ENCODE data around the gene MIF4GD.
A peak's percentile ranks its signal among the peaks of the same experiment; 100 is the strongest.
"Not testable (repeated sequence)": the region's sequence is repeated elsewhere in the genome, so short reads cannot be mapped to it uniquely, and the experiment has no call there.

The MIF4GD gene

GRCh38 chr17:75257228-75257627, 13.8 kb downstream of the MIF4GD start:
- not testable (repeated sequence) for DNase-seq

DNA sequence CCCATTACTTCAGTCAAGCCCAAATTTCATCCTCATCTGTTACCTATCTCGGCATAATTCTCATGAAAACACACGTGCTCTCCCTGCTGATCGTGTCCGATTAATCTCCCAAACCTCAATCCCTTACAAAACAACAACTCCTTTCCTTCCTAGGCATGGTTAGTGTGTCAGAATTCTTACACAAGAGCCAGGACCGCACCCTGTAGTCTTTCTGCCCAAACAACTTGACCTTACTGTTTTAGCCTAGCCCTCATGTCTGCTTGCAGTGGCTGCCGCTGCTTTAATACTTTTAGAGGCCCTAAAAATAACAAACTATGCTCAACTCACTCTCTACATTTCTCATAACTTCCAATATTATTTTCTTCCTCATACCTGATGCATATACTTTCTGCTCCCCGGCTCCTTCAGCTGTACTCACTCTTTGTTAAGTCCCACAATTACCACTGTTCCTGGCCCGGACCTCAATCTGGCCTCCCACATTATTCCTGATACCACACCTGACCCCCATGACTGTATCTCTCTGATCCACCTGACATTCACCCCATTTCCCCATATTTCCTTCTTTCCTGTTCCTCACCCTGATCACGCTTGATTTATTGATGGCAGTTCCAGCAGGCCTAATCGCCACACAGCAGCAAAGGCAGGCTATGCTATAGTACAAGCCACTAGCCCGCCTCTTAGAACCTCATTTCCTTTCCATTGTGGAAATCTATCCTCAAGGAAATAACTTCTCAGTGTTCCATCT, 14.9 kb downstream of the MIF4GD start:
- not testable (repeated sequence) for DNase-seq

DNA sequence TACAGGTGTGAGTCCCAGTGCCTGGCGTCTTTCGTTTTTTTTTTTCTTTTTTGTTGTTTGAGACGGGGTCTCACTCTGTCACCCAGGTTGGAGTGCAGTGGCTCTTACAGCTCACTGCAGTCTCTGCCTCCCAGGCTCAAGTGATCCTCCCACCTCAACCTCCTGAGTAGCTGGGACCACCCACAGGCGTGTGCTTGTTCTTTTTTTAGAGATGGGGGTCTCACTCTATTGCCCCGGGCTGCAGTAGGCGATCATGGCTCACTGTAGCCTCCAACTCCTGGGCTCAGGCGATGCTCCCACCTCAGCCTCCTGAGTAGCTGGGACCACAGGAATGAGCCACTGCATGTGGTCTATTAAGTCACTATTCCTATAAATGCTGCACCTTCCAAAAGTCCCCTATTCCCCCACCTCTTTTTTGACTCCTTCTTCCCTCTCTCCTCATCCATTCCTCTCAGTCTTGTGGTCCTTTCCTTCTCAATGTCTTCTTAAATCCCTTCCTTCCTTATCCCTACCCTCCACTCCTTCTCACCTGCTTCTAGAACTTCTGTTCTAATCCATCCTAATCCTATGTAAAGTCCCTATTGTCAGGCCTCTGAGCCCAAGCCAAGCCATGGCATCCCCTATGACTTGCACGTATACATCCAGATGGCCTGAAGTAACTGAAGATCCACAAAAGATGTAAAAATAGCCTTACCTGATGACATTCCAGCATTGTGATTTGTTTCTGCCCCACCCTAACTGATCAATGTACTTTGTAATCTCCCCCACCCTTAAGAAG, 18.8 kb downstream of the MIF4GD start:
- no peak for DNase-seq

DNA sequence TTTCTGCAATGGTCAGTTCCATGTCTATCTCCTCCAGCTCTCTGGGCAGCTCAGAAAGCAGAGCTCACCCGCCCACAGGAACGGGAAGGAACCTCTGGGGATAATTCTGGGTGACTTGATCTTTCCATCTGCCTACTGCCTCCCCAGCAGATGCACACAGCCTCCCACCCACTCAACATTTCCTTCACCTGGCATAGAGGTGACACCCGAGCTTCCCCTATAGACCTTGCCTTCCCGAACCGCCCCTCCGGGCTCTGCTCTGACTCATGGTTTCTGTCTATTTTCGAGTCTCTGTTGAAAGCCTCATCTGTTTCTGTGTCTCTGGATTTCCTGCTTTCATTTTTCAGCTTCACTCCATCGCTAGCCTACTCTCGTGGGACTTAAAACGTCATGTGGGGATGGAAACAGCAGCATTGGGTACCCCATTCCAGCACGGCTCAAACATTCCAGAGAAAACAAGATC, 21.0 kb downstream of the MIF4GD start:
- peak; percentile 85 for DNase-seq

- DNase-seq: no peak
Measured at GRCh38 chr17:75249564-75249963, 21.5 kb downstream of the MIF4GD start.

- DNase-seq: no peak
Measured at GRCh38 chr17:75246404-75246803, 24.6 kb downstream of the MIF4GD start.

DNA sequence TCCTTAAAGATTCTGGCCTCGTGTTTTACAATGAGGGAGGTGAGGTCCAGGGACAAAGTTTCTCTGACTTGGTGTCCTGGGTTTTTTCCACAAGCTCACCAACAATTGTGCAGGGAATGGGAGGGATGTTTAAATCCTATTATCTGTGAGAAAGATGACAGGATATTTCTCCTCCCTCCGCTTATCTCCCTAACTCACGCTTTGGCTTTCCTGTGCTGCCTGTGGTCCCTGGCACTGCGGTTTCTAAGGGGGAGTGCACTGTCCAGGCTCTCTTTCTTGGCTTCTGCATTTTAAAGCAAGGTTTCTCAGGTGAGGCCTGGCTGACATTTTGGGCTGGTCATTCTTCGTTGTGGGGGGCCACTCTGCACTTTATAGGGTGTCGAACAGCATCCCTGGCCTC, 26.0 kb downstream of the MIF4GD start:
- DNase-seq: no peak

DNA sequence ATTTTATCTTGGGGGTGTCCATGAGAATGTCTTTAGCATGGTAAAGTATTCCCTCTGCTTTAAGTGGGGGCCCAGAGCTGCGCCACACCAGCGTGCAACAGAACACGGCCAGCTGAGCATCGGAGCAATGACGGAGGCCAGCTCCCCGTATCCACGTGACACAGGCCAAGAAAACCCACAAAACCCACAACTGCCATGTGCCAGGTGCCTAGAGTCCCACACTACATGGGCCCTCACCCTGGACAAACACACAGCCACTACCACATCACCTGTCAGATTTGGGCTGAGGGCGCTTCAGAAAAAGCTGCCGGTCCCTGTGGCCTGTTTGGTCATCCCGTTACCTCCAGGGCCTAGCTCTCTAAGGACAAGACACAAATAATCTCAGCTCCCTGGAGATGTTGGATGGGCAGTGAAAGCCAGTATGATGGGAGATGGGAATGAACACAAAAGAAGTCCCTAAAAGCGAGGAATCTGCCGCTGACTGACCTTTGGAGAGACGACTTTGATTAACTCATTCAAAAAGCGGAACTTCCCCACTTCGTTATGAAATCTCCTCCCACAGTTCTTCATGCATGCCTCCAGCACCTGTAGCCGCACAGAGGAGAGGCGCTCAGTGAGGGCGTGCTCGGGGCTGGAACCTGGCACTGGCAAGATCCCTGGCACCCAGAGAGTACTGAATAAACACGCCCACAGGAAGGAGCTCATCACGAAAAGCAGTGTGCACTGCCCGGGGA, 26.7 kb downstream of the MIF4GD start:
- no peak for DNase-seq

DNA sequence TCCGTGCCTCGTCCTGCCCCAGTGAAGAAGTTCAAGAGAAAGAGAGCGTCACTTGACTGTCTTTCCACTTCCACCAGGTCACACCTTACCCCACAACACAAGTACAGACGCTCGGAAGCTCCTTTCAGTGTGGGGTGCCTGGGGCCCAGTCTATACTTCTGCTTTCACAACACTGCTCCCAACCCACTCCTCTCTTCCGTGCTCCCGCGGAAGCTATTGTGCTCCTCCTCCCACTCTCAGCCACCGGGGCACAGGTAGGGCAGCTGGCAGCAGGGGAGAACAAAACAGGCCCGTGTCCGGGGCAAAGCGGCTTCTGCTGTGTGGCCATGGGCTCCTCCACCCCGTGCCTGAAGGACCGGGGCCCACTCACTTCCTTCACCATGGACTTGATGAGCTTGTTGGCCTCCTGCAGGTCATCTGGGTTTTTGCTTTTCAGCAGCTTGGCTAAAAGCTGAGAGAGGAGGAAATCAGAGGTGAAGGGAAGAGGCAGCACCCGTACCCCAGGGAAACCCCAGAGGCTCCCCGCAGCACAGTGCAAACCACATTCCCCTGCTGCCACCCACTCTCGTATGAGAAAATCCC, 28.5 kb downstream of the MIF4GD start:
- DNase-seq: no peak

DNA sequence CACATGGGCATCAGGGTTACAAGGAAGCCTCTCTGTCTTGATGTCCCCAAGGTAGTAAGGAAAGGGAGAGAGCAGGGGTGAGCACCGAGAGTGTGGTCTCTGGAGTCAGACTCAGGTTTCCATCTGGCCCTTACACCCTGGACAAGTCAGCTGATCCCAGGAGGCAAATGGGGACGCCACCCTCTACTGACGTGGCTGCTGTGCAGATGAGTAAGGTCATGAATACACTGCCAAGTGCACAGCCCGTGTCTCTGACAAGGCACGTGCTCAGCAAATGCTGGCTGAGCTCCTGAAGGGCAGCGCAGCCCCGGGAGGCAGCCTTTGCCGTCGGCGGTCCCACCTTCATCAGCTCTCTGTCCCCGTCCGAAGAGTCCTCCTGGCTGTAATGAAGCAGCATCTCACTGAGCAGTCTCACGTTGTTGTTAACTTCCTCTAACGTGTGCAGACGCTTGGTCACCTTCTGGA, 29.0 kb downstream of the MIF4GD start:
- DNase-seq: no peak

DNA sequence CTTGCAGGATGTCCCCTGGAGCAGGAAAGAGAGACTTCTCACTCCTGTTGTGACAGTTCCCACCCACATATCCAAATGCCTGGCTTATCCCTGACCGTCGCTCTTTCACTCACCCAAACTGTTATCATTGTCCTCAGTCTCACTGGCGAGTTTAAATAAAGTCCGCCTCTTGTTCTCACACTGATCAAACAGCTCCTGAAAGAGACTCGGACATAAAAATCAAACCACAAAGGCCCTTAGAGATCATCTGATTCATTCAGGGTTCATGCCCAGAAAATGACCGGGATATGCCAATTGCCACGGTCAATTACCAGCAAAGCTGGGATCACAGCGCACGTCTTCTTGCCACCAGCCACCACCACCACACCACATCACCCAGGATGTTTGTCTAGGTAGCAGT, 29.5 kb downstream of the MIF4GD start:
- no peak for DNase-seq

GRCh38 chr17:75241143-75241430, 29.9 kb downstream of the MIF4GD start:
- no peak for DNase-seq

DNA sequence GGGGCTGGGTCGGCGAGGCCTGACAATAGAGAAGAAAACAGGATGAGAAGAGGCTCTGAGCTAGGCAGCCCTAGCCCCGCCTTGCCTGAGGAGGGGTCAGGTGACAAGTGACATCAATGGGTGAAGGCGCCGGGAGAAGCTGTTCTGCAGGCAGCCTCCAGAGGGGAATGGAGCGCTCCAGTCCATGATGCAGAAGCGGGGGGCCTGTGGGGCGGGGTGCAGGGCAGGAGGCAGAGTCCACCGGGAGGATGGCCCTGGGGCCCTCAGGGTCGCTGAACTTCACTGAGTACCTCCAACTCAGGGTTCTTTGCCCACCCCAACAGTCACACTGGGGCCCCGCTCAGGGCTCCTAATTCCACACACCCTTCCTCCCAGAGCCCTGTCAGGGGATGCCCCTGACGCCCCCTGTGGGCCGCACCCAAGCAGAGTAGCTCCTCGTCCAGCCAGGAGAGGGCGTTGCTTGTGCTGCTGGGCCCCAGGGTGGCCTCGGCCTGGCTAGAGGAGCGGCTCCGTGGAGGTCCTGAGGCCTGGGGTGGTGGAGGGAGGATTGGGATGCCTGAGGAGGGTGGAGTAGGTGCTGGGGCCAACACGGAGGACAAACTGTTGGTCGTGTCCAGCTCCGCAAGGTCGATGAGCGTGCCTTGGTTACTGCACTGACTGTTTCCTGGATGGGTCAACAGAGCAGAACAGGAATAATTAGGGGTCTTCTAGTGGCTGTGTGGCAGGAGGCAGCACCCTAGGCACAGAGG, 30.5 kb downstream of the MIF4GD start:
- peak; percentile 73 for DNase-seq

- no peak for DNase-seq
Measured at GRCh38 chr17:75239778-75240393, 31.1 kb downstream of the MIF4GD start.

GRCh38 chr17:75239214-75239613, 31.8 kb downstream of the MIF4GD start:
- no peak for DNase-seq

- DNase-seq: peak; percentile 71
Measured at GRCh38 chr17:75238684-75239191, 32.3 kb downstream of the MIF4GD start.

DNA sequence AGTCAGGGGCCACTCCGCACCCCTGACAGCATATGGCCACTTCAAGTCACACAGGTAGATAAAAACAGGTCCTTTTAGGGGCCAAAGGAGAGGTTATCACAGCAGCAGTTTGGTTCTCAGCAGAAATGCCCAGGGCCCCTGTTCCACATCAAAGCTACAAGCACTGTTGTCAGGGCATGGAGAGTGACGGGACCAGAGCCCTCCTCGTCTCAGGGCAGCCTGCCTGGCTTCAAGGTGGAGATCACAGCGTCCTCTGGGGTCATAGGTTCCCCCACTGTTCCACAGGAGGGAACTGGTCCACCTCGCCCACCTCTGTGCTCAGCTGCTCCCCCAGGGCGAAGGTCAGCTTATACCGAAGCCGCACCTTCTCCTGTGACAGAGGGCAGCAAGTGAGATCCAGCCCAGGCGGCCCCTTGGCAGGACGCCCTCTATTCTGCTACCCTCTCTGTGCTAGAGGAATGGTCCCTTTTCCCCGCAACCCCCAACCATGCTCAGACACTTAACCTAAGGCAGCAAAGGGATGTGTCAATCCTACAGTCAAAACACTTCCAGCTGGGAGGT, 32.9 kb downstream of the MIF4GD start:
- no peak for DNase-seq

GRCh38 chr17:75237100-75238014, 33.7 kb downstream of the MIF4GD start:
- DNase-seq: no peak

DNA sequence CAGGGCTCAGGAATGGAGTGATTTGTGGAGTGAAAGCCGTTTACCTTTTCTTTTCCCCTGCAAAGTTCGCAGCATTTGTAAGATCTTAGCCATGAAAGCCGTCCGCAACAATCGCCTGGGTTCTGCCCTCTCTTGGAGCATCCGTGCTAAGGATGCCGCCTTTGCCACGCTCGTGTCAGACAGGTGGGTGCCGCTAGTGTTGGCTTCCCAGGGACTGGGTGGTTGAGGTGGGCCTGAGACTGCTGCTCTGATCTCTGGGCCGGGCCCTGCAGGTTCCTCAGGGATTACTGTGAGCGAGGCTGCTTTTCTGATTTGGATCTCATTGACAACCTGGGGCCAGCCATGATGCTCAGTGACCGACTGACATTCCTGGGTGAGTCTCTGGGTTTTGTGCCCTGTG, 38.2 kb downstream of the MIF4GD start:
- DNase-seq: no peak

DNA sequence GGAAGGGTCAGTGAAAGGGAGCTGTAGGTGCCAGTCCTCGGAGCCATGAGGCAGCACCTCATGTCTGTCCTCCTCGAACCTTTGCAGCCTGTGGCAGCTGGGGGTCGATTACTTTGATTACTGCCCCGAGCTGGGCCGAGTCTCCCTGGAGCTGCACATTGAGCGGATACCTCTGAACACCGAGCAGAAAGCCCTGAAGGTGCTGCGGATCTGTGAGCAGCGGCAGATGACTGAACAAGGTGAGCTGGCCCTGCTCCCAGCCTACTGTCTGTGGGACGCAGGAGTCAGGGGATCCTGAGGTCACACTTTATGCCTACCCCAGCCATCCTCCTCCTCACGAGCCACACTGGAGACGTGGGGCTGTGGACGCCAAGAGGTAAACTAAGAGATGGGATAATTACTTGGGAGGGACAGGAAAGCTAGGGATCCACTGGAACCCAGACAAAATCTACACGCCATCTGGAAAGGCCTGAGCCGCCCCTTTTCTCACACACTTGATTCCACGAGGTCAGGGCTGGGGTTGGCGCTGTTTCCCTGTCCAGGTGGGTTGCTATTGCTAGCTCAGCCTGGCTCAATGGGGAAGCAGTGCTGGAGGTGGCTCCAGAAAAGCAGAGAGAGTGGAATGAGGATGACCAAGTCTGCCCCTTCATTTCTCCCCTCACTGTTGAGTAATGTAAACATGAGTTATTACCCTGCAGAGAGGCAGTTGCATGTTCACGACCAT, 39.1 kb downstream of the MIF4GD start:
- no peak for DNase-seq
